GF-D8 (cell line): ENCODE measurements around the gene P3H2.

ENCODE experiments used
- DNase-seq: peaks from one replicate; lab custom pipeline; 2025; lab: John Stamatoyannopoulos, UW

P3H2 gene

DNA sequence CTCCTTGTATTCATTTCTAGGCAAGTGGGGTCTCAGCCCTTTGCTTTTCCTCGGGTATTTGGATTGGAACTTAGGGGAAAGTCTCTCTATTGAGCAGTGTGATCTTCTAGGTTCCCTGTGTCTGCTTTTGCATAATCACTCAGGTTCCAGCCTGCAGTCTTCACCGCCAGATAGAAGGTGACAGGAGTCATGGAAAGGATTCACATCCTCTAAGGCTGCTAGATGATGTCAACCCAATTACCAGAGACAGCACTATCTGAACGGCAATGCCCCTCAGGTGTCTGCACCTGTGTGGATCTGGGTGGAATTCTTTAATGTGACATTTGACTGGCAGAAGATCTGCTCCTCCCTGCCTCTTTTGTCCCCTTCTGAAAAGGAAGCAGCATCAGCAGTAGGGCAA is 177.7 kb downstream of the P3H2 start:
- no peak for DNase-seq

DNA sequence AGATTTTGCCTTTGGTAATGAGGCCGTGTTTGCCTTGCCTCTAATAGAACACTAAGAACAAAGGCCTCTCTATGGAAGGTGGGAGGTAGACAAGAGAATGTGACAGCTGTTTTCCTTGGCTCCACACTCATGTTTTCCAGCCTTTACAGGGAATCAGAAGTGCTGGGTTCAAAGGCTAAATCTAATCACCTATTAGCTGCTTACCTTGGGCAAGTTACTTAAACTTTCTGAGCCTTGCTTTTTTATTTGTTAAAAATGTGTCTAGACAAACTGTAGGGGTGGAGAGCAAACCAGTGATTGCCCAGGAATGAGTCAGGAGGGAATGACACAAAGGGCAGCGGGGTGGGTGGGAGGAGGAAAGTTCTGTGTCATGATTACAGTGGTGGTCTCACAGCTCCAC is 179.0 kb downstream of the P3H2 start:
- no peak for DNase-seq

DNA sequence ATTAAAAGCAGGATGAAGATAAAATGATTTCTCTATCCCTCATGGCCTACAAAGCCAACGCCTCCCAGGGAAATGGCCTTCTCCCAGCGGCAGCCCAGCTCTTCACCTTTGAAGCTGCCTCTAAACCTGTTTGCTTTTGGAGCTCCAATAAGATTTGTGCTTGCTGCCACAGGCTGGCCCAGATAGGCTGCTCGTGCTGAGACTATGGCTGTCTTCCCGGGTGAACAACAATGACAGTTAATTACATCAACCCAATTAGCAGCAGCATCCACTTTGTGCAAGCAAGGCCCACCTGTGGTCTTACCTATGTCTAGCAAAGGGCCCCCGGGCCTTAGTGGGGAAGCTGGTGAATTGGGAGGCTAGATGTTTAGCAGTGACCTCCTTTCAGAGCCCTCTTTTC is 179.6 kb downstream of the P3H2 start:
- no peak for DNase-seq

DNA sequence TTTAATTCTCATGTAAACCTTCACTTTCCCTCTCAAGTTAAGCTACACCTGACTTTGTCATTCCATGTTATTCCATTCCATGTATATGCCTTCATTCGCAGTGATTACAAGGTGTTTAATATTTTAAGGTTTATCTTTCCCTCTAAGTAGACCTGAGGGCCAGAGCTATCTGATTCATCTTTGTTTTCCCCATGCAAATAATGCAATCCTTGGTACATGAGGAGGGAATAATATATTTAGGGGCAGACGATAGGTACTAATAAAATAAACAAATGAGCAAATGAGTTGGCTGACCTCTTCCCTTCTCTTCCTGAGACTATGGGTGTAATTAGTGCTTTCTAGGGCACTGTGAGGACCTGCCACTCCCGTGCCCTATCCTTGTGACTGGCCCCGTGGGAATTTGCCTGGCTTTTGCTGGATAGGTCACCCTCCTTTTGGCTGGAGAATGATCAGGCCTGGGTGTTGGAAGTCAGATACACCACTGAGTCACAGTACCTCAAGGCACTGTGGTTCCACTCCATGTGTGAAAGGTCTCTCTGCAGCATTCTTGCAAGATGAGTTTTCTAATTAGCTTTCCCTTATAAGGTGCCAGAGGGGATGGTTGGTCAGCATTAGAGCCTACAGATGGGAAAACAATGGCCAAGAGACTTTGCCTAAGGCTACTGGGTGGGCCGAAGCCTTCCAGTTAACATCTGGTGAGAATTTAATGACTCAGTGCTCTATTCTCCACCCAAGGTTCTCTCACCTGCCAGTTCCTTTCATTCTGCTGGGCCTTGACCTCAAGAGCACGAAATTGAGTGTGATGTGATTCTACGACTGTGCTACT is 183.2 kb downstream of the P3H2 start:
- no peak for DNase-seq

DNA sequence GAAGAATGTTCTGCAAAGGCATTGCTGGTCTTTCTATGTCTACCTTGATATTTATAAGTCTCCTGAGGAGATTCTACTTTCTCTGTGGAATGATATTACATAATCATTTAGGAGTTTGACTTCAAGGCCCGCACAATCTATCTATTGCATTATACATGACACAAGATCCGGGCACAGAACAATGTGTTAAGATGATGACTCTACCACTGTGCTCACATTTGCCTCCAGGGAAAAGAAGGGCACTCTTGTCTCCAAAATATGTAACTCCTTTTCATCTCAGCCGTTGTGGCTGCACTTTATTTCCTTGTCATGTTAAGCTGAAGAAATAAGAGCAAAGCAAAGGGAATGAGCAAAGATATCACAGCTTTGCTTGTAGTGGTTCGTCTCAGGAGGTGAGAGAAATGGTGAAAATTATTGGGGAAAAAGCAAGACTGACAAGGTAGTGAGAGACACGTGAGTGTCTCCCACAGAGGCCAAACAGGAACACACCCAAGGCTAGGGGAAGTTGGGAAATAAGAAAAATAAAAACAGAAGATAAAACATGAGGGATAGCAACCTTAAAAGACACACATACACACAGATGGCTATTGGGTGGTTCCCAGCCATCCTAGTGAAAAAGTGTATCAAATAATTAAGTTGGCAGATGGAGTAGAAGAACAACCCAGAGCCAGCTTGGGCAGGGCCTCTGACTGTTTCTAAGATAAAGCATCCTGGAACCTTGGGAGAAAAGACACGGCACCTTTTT is 184.3 kb downstream of the P3H2 start:
- DNase-seq, result no peak

DNA sequence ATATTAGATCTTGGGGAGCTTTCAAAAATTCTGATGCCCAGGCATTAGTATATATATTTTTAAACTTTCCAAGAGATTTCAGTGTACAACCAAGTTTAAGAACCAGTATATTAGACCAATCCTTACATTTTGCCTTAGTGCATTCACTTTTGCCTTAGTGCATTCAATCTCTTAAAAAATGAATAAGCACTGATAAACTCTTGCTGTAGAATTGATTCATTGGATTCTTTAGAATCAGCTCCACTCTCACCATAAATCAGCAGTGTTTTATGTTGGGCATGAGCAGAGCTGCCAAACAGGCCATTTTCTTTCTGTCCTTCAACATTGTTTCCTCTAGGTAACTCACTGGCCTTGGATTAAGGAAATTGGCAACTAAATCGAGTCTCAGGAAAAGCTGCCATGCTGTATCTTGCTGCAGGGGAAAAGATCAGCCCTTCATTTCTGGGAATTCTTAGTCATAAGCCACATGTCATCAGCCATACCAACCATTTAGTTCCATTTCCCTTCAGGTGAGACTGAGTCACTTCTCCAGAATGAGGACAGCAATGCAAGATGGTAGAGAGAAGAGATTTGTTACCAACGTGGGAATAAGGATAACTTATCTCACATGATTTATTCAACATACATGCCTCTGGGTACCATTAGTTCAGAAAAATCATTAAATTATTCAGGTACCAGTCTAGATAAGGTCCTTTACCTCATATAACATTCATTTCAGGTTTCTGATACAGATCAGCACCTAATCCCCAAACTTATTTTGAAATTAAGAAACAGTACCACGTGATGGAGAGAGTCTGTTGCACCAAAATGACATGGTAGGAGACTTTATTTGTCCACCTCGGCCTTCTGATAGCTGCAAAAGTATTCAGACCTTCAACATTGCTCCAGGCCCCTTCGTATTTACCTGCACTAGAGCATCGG is 192.5 kb downstream of the P3H2 start:
- no peak for DNase-seq

DNA sequence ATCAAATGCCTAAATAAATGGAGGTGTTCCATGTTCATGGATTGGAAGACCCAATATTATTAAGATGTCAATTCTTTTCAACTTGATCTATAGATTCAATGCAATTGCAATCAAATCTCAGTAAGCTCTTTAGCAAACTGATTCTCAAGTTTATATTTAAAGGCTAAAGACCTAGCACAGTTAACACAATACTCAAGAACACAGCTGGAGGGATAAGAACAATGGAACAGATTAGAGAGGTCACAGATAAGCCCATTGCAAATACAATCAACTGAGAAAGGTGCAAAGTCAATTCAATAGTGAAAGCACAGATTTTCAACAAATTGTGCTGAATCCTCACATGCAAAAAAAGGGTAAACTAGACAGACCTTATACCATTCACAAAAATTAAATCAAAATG is 198.9 kb downstream of the P3H2 start:
- no peak for DNase-seq

DNA sequence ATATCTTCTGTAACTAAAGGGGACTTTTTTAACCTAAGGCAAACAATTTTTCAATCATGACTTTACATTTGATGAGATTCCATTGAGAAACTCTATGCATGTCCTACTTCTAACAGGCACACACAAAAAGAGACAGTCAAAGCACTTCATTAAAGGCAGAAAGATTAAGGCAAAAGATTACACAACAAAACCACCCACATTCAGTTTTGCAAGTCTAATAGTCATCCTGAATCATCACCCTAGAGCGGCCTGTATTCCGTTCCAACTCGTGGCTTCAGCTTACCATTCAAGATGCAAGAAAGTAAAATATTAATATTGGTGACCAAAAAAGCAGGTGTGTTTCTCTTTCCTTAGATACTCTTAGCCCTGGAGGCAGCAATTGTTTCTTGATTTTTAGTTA is 205.9 kb downstream of the P3H2 start:
- no peak for DNase-seq

DNA sequence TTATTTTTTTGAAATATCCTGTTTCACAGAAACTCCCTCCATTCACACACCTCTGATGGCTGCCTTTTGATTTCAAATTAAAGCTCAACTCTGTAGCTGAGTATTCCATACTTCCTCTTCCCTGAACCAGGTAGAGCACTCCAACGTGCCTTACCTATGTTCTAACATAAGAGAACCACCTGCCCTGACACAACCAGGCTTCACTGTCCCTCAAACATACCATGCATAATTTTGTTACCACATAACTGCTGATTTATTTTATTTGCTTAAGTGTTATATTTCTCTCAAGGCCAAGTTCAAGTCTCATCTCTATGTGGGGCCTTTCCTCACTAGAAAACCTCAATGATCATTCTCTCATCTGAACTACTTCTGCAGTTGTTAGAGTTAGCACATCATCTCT is 209.7 kb downstream of the P3H2 start:
- DNase-seq, result no peak

DNA sequence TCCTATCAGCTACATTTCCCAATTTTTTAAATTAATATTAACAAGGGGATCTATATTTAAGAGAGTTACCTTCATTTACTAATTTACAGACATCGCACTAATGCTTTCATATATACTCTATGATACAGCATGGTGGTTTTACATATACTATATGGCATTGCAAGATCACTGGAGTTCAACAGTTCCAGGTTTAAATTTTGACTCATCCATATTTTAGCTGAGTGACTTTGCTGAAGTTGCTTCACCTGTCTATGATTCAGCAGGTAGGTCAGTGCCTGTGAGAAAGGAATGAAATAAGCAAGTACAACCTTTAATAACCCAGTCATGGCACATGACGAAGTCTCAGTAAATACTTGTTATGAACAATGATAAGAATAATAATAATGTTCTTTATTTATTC is 211.1 kb downstream of the P3H2 start:
- DNase-seq, result no peak

DNA sequence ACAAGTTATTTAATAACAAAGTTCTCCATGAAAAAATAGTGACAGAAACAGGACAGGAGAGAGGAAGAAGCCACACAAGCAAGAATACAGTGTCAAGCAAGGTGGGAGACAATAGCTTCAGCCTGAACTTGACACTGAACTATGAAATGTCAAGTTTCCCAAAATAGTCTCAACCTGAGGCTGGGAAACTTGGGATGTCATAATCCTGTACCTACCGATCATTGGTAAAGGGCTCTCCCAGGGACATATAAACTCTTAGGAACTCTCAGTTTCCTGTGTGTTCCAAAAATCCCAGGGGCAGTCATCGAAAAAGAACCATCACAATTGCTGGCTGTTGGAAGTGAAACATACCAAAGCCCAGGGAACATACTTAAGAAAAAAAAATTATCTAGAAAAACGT is 211.6 kb downstream of the P3H2 start:
- no peak for DNase-seq

DNA sequence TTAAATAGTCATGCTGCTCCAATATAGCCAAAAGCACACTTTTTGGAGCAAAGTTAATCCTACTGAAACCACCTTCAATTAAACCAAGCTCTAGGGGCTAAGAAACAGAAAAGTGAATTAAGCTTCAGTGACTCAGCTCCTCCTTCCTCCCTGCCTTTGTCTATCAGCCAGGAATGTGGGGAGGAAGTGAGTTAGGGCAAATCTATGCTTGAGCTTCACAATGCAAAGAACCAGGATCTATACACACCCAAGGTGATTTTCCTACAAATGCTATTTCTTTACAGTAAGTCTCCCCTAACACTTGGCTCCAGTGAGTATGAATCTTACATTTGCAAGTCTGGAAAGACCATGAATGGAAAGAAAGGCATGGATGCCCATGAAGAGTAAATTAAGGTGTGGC is 212.1 kb downstream of the P3H2 start:
- DNase-seq, result no peak

DNA sequence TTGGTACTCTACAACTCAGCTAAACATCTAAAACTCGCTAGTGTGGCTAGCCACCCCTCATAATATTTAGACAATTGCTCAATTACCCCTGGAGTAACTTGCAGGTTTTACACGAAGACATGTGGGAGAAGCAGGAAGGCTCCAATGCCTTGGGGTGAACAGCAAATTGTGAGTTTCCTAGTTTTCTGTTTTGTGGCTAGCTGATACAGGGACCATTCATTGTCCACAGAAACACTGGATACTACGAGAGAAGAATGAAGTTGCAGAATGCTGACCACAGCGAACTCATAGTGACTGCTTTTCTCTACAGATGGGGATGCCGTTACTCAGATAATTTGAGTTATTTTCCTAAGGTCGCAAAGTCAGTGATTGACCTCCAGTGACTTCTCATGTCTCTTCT is 212.9 kb downstream of the P3H2 start:
- no peak for DNase-seq
